Muscle of arm (tissue), 12 donors: ENCODE data around the gene MAP3K15. TPM values are rescaled to one million over a fixed set of nuclear protein-coding genes. Genes with fewer than 3 reads are reported as not detected.
"Not testable (repeated sequence)": the region's sequence is repeated elsewhere in the genome, so short reads cannot be mapped to it uniquely, and the experiment has no call there.

Source experiments
- DNase-seq: peaks from one replicate; pipeline ENCODE4 v3.0.0-alpha.2; 2013
- polyA plus RNA-seq, 12 donors: library from polyadenylated mRNA; unstranded; fragments of 120-200 nt; gene quantifications; one replicate each; pipeline ENCODE4 v1.2.1, GENCODE V29; 2013; ENCODE audit not compliant: insufficient read length in 12 of 12

MAP3K15 gene
- polyA plus RNA-seq, 12 donors: 0.37 to 1.1 (median 0.76) TPM; not detected in 2

DNA sequence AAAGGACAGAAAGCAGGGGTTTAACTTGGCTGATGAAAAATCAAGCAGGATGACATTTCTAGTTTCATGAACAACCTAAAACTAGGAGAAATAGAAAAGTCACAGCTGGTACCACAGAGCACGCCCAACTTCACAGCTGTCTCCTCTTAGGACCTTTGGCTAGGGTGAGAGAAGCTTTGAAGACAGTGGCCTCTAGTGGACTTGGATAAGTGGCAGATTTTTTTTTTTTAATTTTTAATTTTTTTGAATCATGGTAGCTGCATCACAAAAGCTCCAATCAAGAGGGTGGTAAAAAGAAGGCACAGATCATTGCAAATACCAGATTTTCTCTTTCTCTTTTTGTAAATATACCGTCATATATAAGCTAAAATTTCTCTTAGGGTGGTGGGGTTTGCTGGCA lies 20.2 kb upstream of the MAP3K15 start:
- DNase-seq: no peak

DNA sequence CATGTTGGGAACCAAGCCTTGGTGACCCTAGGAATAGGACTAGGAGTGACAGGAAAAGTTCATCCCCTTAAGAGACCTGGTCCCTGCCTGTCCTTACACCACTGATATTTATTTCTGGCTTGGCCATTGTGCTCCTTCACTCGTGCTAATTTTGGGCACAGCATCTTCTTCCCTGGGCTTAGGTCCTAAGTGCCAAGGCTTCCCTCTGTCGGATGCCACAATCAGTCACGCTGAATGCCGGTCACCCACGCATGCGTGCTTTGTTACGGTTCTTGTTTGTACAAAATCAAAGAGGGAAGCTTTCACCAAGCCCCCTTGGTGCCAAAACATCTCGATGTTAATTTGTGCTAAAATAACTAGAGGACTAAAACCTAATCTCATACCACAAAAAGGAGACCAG lies 17.4 kb upstream of the MAP3K15 start:
- DNase-seq: no peak

DNA sequence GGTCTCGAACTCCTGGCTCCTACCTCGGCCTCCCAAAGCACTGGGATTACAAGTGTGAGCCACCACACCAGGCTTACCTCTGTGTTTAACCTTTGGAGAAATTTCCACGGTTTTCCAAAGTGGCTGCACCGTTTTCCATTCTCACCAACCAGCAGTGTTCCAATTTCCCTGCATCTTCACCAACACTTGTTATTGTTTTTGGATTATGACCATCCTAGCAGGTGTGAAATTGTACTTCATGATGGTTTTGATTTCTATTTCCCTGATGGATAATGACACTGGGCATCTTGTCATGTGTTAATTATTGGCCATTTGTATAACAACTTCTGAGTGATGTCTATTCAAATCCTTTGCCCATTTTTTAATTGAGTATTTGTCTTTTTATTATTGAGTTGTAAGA lies 2.7 kb upstream of the MAP3K15 start:
- no peak for DNase-seq

DNA sequence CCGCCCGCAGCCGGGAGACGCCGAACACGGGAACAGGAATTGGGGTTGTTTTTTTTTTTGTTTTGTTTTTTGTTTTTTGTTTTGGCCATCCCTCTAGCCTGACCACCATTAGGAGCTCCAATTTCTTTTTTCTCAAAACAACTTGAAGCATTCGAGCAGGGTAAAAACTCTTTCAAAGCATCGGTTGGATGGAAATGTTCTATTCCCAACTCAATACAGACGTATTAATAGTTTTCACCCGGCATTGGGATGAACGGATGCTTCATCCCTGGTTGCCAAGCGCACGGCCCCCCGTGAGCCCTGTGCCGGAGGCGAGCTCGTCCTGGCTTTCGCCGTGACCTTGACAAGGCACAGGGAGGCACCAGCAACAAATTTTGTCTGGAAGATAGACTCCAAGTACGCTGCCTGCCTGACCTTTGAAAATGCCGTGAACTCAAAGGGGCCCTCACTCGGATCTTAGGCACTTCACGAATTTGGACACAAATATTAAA lies 352 bp upstream of the MAP3K15 start:
- DNase-seq: no peak

DNA sequence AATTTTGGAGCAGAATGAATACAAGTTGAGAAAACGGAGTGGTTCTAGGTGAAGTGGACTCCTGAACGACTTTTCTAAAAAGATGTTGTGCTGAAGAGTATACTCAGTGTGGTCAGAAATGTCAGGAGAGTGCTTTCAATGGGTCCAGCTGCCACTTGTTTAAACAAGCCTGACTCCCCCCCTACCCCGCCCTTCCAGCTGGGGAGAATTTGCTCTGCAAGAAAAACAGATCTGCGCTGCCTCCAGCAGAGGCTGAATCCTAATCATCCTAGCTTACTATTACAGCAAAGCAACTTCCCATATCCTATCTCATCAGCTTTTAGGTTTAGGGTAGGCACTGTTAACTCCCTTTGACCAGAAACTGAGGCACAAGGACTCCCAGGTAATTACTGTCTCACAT lies 1.9 kb downstream of the MAP3K15 start:
- DNase-seq: no peak

DNA sequence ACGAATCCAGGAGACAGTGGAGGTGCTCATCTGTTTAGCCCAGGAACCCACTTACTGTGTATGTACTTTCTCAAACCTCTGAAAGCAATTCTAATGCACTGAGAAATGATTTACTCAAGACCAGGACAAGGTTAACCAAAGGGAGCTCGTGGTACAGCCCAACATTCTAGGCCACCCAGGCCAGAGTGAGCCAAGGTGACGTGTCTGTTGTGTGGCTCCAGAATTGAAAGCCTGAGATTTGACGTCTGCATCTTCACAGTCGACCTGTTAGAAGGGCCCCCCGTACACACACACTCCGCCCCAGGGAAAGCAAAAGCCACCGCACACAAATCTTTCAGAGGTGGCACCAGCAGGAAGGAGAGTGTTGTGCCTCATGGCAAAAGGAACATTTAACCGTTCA lies 2.3 kb downstream of the MAP3K15 start:
- DNase-seq: no peak

DNA sequence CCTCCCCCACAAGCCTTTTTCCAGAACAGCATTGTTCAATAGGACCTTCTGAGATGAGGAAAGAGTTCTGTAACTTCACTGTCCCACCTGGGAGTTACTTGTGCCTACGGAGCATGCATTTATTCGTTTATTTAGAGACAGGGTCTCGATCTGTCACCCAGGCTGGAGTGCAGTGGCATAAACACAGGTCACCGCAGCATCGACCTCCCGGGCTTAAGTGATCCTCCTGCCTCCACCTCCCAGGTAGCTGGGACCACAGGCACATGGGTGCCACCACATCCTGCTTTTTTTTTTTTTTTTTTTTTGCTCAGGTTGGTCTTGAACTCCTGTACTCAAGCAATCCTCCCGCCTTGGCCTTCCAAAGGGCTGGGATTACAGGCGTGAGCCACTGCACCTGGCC lies 2.9 kb downstream of the MAP3K15 start:
- DNase-seq: no peak

DNA sequence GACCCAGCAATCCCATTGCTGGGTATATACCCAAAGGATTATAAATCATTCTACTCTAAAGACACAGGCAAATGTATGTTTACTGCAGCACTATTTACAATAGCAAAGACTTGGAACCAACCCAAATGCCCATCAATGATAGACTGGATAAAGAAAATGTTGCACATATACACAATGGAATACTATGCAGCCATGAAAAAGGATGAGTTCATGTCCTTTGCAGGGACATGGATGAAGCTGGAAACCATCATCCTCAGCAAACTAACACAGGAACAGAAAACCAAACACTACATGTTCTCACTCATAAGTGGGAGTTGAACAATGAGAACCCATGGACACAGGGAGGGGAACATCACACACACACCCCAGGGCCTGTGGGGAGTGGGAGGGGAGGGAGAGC lies 3.5 kb downstream of the MAP3K15 start:
- not testable (repeated sequence) for DNase-seq

DNA sequence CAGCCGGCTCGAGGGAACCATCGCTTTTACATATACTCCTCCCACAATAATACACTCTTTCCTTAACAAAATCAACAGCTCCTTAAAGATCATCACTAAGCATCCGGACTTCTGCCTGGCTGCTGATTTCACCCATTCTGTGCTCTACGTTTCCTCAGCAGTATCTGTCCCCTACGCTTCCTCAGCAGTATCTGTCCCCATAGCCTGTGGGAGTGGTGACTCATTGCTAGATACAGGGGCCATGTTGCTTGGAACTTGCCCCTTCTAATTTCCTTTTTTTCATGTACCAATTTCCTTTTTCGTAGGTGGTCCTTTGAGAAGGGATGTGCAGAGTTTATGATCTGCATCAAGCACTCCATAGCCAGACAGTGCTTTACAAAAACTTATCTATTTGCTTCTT lies 18.6 kb downstream of the MAP3K15 start:
- DNase-seq: no peak

DNA sequence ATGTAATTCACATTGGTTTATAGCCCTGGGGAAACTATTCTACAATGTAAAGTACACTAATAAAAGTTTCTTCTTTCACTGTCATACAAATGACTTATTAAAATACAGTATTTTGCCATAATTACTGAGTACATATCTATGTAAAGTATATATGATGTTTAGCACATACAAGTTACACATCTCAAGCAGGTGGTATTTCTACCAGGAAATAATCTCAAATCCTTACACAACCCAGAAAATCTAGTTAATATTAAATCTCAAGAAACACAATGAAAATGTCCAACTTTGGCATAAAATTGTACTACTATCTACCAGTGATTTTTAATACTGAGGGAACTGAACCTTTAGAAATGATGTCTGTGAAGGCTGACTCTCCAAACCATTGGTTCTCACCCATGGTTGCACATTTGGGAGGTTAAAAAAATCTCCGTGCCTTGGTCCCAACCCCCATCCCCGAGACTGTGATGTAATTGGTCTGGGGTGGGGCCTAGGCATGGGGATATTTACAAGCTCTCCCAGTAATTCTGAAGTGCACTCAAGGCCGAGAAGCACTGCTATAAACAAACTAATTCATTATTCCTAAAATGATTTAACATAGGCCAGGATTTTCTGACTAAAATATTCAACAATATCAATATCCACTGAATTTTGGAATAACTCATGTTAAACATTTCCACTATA lies 27.6 kb downstream of the MAP3K15 start:
- DNase-seq: no peak

DNA sequence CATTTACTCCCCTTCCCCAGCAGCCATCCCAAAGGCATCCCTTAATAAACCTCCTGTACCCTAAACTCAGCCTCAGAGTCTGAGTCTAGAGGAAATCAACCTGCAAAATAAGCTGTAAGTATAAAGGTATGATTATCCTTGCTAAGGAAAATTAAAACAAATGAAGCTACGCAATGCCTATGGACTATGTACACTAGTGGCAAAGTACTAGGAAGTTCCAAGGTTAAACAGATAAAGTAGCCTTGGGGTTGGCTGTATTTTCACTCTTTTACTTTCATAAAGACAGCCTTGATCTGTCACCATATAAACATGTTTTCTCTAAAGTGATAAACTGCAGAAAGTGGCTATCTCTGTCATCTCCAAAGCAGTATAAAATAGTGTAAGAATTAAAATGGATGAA lies 35.9 kb downstream of the MAP3K15 start:
- no peak for DNase-seq

DNA sequence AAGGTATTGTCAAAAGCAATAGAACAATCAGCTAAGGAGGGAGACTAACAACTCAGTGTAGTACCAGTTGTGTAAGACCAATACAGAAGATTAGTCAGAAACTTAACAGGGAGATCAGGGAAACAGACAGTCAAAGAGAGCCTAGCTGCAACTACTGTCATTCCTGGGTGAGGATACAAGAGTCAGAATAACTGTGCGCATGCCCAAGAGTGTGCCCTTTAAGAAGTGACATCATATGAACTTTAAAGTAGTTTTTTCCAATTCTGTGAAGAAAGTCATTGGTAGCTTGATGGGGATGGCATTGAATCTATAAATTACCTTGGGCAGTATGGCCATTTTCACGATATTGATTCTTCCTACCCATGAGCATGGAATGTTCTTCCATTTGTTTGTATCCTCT lies 46.9 kb downstream of the MAP3K15 start:
- DNase-seq: not testable (repeated sequence)

DNA sequence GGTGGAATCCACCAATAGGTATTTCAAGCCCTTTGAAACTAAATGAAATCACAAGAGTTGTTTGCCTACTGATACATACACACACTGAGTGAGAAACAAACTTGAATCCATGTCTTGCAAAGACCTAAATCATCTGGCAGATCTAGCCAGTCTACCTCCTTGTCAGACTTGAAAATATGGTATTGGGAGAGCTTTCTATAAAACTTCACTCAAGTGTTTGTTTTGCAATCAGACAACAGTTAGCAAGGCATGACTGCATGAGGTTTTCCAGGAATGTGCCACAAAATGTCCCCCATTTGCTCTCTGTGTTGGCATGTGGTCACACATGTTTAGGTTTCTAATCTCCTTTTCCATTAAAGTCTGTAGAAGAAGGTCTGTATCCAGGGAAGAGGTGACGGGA lies 52.4 kb downstream of the MAP3K15 start:
- DNase-seq: no peak

DNA sequence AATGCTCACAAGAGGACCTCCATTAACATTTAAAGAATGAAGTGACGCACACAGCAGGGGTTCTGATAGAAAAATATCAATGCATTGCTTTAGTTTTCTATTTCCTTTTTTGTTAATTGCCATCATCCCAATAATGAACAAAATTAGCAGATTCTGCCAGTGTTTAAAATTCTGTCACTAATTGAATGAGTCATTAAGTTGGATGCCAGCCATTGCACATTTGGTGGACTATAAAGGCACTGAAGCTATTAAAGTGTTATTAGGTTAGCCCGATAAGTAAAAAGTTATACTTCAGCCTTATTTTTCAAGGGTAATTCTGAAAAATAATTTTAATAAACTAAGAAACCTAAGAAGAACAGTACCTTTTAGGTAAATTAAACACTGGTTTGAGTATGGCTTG lies 53.1 kb downstream of the MAP3K15 start:
- DNase-seq: no peak

DNA sequence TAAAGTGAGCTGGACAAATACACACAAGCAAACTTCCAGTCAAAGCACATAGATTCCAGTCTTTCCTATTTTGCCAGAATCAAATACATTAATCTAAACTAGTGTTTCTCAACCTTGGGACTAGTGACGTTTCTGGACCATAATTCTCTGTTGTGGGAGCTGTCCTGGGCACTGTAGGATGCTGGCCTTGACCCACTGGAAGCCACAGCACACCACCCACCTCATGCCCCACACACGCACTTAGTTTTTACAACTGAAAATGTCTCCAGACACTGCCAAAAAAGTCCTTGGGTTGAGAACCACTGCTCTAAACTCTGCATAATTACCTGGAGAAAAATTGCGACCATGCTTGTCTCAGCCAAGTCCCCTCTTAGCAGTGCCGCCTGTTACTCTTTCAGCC lies 57.6 kb downstream of the MAP3K15 start:
- DNase-seq: no peak

DNA sequence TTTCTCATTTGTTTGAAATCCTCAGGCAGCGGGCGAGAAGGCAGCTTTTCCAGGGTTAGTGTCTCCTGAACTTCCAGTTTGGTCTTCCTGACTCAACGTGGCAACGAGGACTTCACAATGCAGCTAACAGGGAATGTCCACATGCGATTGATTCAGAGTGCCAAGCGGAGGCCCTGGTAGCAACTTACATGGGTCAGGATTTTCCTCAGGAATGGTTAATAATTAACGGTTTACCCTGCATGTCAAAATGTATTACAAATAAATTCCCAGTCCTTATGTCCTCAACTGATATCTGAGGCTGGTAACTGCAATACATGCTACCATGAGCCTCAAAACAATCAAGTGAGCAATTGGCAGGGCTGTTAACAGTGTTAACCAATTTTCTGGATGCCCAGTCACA lies 67.2 kb downstream of the MAP3K15 start:
- no peak for DNase-seq

DNA sequence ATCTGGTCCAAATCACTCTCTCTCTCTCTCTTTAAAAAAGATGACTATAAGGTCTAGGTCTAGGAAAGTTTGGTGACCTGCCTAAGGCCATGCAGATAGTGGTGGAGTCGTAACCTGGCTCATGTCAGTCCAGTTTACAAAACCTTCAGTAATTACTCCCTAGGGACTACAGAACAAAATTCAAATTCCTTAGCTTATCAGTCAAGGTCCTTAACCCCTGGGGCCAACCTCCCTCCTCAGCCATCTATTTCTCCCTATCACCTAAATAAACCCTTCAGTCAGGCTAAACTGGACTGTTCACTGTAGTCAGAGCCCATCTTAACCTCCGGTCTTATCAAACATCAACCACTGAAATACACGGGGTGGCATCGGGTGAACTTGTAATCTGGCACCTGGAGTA lies 68.9 kb downstream of the MAP3K15 start:
- DNase-seq: no peak

DNA sequence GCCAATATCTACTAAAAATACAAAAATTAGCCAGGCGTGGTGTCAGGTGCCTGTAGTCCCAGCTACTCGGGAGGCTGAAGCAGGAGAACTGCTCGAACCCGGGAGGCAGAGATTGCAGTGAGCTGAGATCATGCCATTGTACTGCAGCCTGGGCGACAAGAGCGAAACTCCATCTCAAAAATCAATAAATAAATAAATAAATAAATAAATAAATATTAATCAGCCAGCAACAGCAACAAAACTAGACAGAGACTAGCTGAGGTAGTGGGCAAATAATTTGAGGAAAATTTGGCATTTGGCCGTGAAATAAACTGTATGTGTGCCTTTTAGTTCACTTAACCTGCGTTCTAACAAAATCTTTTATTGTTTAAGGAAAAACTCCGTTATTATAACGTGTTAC lies 69.5 kb downstream of the MAP3K15 start:
- not testable (repeated sequence) for DNase-seq

DNA sequence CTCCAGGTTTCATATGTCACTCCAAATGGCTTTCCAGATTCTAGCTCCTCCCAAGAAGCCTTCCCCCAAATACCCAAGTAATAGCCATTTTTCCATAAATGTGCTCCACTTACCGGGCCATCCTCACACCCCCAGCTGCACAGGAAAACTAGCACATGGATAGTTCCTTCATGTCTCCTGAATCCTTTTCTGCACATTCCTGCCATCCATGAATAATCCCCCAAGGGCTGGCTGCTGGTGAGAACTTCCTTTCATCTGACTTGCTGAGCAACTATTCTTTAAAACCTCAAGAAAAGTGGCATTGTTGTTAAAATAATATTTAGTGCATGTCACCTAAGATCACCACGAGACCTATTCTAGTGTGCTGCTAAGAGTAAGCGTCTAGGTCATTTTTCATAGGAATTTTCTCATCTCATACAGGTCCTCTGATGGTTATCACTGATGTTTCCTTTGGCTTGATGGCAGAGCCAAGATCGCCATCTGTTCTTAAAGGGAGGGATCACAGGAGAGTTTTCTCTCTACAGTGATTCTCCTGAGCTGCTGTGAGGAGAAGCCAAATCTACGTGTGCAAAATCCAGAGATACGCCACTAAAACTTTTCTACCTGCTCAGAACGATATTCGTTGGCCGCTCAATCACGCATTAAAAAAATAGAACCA lies 71.3 kb downstream of the MAP3K15 start:
- no peak for DNase-seq

DNA sequence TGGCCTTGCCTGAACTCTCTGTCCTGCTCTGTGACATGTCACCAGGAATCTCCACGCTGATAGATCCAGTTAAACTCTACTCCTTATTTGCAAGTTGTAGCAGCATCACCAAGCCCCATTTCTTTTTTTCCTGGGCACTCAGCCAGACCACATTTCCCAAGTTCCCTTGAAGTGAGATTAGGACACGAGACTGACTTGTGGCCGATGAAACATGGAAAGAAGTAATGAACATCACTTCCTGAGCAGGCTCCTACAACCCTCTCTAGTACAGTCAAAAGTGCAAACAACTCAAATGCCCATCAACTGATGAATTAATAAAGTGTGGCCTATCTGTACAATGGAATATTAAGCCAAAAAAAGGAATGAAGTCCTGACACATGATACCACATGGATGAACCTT lies 74.6 kb downstream of the MAP3K15 start:
- no peak for DNase-seq

DNA sequence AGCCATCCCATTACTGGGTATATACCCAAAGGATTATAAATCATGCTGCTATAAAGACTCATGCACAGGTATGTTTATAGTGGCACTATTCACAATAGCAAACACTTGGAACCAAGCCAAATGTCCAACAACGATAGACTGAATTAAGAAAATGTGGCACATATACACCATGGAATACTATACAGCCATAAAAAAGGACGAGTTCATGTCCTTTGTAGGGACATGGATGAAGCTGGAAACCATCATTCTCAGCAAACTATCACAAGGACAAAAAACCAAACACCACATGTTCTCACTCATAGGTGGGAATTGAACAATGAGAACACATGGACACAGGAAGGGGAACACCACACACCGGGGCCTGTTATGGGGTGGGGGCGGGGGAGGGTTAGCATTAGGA lies 92.6 kb downstream of the MAP3K15 start:
- DNase-seq: not testable (repeated sequence)

DNA sequence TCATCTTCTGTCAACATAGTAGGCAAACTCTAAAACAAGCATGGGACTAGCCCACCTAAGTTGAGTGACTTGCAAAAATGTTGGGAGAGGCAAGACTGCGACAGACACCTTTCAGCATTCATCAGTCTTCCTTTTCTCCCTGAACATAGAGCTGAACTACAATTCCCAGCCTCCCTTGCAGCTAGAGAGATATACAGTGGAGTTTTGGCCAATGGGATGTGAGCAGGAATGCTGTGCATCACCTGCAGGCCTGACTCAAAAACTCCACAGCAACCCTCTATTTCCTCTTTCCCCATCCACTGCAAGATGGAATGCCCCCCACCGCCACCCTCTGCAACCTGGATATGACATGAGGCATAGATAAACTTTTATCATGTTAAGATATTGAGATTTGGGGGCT lies 105.0 kb downstream of the MAP3K15 start:
- no peak for DNase-seq

DNA sequence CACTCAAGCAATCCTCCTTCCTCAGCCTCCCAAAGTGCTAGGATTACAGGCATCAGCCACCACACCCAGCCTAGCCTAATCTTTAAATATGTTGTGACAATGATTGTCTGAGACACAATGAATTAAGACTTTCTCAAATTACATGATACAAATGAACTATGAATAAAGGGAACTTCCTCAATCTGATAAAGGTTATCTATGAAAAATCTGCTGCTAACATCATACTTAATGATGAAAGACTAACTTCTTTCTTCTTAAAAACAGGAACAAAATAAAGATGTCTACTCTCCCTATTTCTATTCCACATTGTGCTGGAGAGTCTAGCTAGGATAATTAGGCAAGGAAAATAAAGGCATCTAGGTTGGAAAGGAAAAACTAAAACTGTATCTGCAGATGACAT lies 111.6 kb downstream of the MAP3K15 start:
- DNase-seq: no peak

DNA sequence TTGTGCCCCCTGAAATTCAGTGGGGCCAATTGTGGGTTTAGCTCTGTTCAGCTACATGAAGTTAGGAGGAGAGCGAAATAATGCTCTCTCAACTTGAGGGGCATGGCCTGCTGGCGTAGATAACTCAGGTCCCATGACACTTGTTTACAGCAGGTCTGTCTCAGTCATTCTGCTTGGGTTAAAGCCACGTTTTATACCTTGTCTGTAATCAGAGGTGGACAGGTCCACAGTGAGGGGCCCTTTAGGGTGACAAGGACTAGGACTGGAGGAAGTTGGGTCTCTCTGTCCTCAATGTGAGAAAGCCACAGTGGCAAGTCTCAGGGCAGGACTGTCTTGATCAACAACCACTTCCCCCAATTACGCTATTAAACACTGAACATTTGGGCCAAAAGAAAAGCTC lies 122.6 kb downstream of the MAP3K15 start:
- no peak for DNase-seq
